Liver (tissue), 9 donors: Measurements from ENCODE around the gene BTBD17. TPM values are rescaled to one million over a fixed set of nuclear protein-coding genes. Genes with fewer than 3 reads are reported as not detected.

Experiments
- DNase-seq: peaks from one replicate; pipeline ENCODE4 v3.0.0-alpha.2; 2017; ENCODE audit warnings: low spot score
- H3K27ac ChIP-seq, 2 donors: one replicate each; pipeline ENCODE4 v1.7.0; 2013; ENCODE audit warnings: inconsistent platforms in 2 of 2, low read length in 2 of 2, control low read depth in 1 of 2, low read depth in 1 of 2, mild to moderate bottlenecking in 1 of 2
- H3K27me3 ChIP-seq, 4 donors: one replicate each; pipeline versions ENCODE4 v1.6.1 to v1.7.0; 2013; ENCODE audit warnings: low read length in 3 of 4, inconsistent platforms in 1 of 4, mild to moderate bottlenecking in 1 of 4, moderate library complexity in 1 of 4; ENCODE audit not compliant: control insufficient read depth in 4 of 4, insufficient read depth in 4 of 4
- H3K36me3 ChIP-seq, 4 donors: one replicate each; pipeline versions ENCODE4 v1.6.1 to v1.7.0; 2013; ENCODE audit warnings: low read length in 3 of 4, mild to moderate bottlenecking in 3 of 4, low read depth in 1 of 4, moderate library complexity in 1 of 4; ENCODE audit not compliant: control insufficient read depth in 4 of 4, insufficient read depth in 3 of 4
- H3K4me1 ChIP-seq, 4 donors: one replicate each; pipeline versions ENCODE4 v1.6.1 to v1.7.0; 2013; ENCODE audit warnings: low read length in 3 of 4, mild to moderate bottlenecking in 3 of 4, moderate library complexity in 1 of 4; ENCODE audit not compliant: control insufficient read depth in 4 of 4, insufficient read depth in 4 of 4
- H3K4me3 ChIP-seq, 3 donors: one replicate each; pipeline versions ENCODE4 v1.6.1 to v1.7.0; 2013; ENCODE audit warnings: low read length in 3 of 3, control low read depth in 1 of 3, low read depth in 1 of 3, mild to moderate bottlenecking in 1 of 3
- H3K9ac ChIP-seq, 2 donors: one replicate each; pipeline ENCODE4 v1.7.0; 2013; ENCODE audit warnings: low read length in 2 of 2, mild to moderate bottlenecking in 2 of 2, moderate library complexity in 2 of 2, control low read depth in 1 of 2, low read depth in 1 of 2
- H3K9me3 ChIP-seq, 4 donors: one replicate each; pipeline versions ENCODE4 v1.6.1 to v1.7.0; 2013; ENCODE audit warnings: low read length in 3 of 4; ENCODE audit not compliant: control insufficient read depth in 4 of 4
- CTCF ChIP-seq: fragments of 150-350 bp; IDR thresholded peaks from 2 replicates; pipeline ENCODE4 v1.5.1; 2017; ENCODE audit warnings: improper control_type of control experiment, low read depth, low read length; ENCODE audit not compliant: missing input control
- EGR1 ChIP-seq, 2 donors: IDR thresholded peaks; 2 replicates each; pipeline ENCODE4 v1.6.1; 2016 to 2018; ENCODE audit warnings: antibody characterized with exemption in 2 of 2, low read depth in 2 of 2
- FOXA1 ChIP-seq: IDR thresholded peaks from 2 replicates; pipeline ENCODE4 v1.6.1; 2016; ENCODE audit warnings: antibody characterized with exemption
- FOXA2 ChIP-seq: IDR thresholded peaks from 2 replicates; pipeline ENCODE4 v1.6.1; 2016; ENCODE audit warnings: antibody characterized with exemption
- HNF4A ChIP-seq, 2 donors: conservative IDR thresholded peaks; 2 replicates each; pipeline ENCODE4 v1.6.1; 2016; ENCODE audit warnings: antibody characterized with exemption in 2 of 2, mild to moderate bottlenecking in 2 of 2
- HNF4G ChIP-seq: IDR thresholded peaks from 2 replicates; pipeline ENCODE4 v1.6.1; 2016; ENCODE audit warnings: antibody characterized with exemption
- JUND ChIP-seq, 2 donors: IDR thresholded peaks; 2 replicates each; pipeline ENCODE4 v1.6.1; 2016; ENCODE audit warnings: antibody characterized with exemption in 2 of 2
- MAX ChIP-seq: IDR thresholded peaks from 2 replicates; pipeline ENCODE4 v1.6.1; 2016; ENCODE audit warnings: antibody characterized with exemption
- NR2F2 ChIP-seq: IDR thresholded peaks from 2 replicates; pipeline ENCODE4 v1.6.1; 2016; ENCODE audit warnings: antibody characterized with exemption
- RAD21 ChIP-seq, 2 donors: IDR thresholded peaks; 2 replicates each; pipeline ENCODE4 v1.6.1; 2016; ENCODE audit warnings: antibody characterized with exemption in 2 of 2, mild to moderate bottlenecking in 2 of 2
- REST ChIP-seq: IDR thresholded peaks from 2 replicates; pipeline ENCODE4 v1.6.1; 2016; ENCODE audit warnings: antibody characterized with exemption, mild to moderate bottlenecking
- RXRA ChIP-seq, 2 donors: IDR thresholded peaks; 2 replicates each; pipeline ENCODE4 v1.6.1; 2017 to 2018; ENCODE audit warnings: antibody characterized with exemption in 2 of 2, mild to moderate bottlenecking in 1 of 2
- TAF1 ChIP-seq: conservative IDR thresholded peaks from 2 replicates; pipeline ENCODE4 v1.6.1; 2016; ENCODE audit warnings: antibody characterized with exemption, mild to moderate bottlenecking
- YY1 ChIP-seq: IDR thresholded peaks from 2 replicates; pipeline ENCODE4 v1.6.1; 2016; ENCODE audit warnings: antibody characterized with exemption, mild to moderate bottlenecking
- ZBTB33 ChIP-seq: IDR thresholded peaks from 2 replicates; pipeline ENCODE4 v1.6.1; 2016; ENCODE audit warnings: antibody characterized with exemption
- WGBS: extraction: QIAGEN DNeasy Blood & Tissue Kit; methylation state at CpG from one replicate; pipeline ENCODE4 v1.1.7; 2013; 5-methylcytosine and 5-hydroxymethylcytosine counted together
- polyA plus RNA-seq, 2 donors: library from polyadenylated mRNA; stranded (reverse) in 1 of 2; unstranded in 1 of 2; fragments of 200-250 nt in 1 of 2; fragments of >200 nt in 1 of 2; fragmentation: Nextera tagmentation in 1 of 2; extraction: Ambion mirVana in 1 of 2; gene quantifications; one replicate each; pipeline versions ENCODE4 v1.2.1 to v1.2.3, GENCODE V29; 2013 to 2015
- total RNA-seq, 2 donors: library from RNA; depleted of rRNA; stranded (reverse); fragments of >200 nt; gene quantifications; one replicate each; pipeline ENCODE4 v1.2.3, GENCODE V29; 2014
- donor health status: healthy.
- donor health status: healthy.
- donor health status: healthy.
- donor health status: healthy.
- donor health status: healthy.

BTBD17 gene
- not detected for total RNA-seq
- not detected for polyA plus RNA-seq

- H3K9me3 ChIP-seq, result no peaks in the 10 kb centered on the region
- DNase-seq, result peak; percentile 65
- no peak within 1 kb of the TSS for H3K27ac ChIP-seq
- WGBS, result 32% methylated on average over 28 of the region's 28 CpGs
- peaks cover 2 to 11% (median 6%) of the 10 kb centered on the region in 4 donors for H3K4me1 ChIP-seq
- H3K4me3 ChIP-seq, result no peak within 1 kb of the TSS
- TF ChIP-seq RAD21 (IDR thresholded peaks at IDR 0.05), result peak; percentile 45 to 72
- TF ChIP-seq CTCF, result peak; percentile 39
- TF ChIP-seq NR2F2, result no peak
- no peak for TF ChIP-seq EGR1 (IDR thresholded peaks at IDR 0.05; ENCODE audit: low read depth in 2 of 2)
- peaks cover 0 to 4% (median under 1%) of the 10 kb centered on the region in 4 donors for H3K27me3 ChIP-seq
- no peaks in the 10 kb centered on the region for H3K36me3 ChIP-seq
- no peak within 1 kb of the TSS for H3K9ac ChIP-seq
These were observed at the start of gene BTBD17 for GRCh38 chr17:74361230-74362068. Gene BTBD17, minus strand, starts transcription at chr17:74361868. Its CDS starts 49 bp downstream, at chr17:74361819.

GRCh38 chr17:74410001-74410443, 48.4 kb upstream of the BTBD17 start:
- TF ChIP-seq RXRA (IDR thresholded peaks at IDR 0.05) (no peak), NR2F2 (no peak), HNF4A (conservative IDR thresholded peaks at IDR 0.05) (no peak), HNF4G (no peak), REST (no peak), FOXA1 (no peak), FOXA2 (no peak), JUND (IDR thresholded peaks at IDR 0.05) (no peak), YY1 (no peak), CTCF (no peak), RAD21 (IDR thresholded peaks at IDR 0.05) (no peak), TAF1 (no peak), MAX (no peak), ZBTB33 (no peak)
- DNase-seq, result no peak
- Histone ChIP-seq H3K36me3 (no peaks in the 10 kb centered on the region), H3K27me3 (no peaks in the 10 kb centered on the region), H3K4me3 (no peak overlapping the region), H3K9me3 (no peaks in the 10 kb centered on the region), H3K4me1 (peaks cover 0 to 2% (median 0%) of the 10 kb centered on the region in 4 donors), H3K27ac (no peak overlapping the region), H3K9ac (no peak overlapping the region)
- 82% methylated on average over 4 of the region's 4 CpGs for WGBS
